ENCODE data around the gene ZC3H18.
A peak's percentile ranks its signal among the peaks of the same experiment; 100 is the strongest.

Gene ZC3H18

DNA sequence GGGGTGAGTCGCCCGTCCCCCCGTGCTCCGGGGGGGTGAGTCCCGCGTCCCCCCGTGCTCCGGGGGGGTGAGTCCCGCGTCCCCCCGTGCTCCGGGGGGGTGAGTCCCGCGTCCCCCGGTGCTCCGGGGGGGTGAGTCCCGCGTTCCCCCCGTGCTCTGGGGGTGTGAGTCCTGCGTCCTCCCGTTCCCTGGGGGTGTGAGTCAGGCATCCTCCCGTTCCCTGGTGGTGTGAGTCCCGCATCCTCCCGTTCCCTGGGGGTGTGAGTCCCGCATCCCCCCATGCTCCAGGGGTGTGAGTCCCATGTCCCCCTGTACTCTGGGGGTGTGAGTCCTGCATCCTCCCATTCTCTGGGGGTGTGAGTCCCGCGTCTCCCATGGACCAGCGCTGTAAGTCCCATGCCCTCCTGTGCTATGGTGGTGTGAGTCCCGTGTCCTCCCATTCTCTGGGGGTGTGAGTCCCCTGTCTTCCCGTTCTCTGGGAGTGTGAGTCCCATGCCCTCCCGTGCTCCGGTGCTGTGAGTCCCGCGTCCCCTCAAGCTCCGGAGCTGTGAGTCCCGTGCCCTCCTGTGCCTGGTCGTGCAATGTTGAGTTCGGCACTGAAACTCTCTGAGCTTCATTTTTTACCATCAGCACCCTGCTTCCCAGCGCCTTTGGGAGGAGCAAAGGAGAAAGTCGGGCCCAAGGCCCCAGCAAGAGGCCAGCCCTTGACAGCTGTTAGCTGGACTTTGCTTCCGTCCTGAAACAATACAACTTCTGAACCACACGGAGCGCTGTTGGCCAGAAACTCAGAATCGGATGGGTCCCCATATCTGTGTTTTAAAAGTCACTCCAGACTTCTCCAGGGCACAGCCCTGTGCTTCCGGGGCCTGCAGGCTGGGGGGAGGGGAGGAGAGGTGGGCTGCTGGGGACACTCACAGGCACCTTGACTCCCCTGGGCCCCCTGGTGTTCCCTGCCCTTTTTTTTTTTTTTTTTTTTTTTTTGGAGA is 11.5 kb upstream of the ZC3H18 start:
- Histone ChIP-seq H3K9me3 (ENCODE audit: control insufficient read depth, low read length) (no peaks in the 10 kb centered on the region), H3K9ac (no peak overlapping the region), H2AFZ (no peak overlapping the region), H3K27me3 (ENCODE audit: control insufficient read depth, insufficient read depth, low read length) (no peaks in the 10 kb centered on the region), H3K79me2 (no peaks in the 10 kb centered on the region), H3K27ac (no peak overlapping the region), H3K4me3 (ENCODE audit: low read depth, low read length) (no peak overlapping the region), H3K4me2 (ENCODE audit: low read length) (no peak overlapping the region), H3K4me1 (no peaks in the 10 kb centered on the region), H3K36me3 (ENCODE audit: control insufficient read depth, insufficient read depth, low read length) (no peaks in the 10 kb centered on the region)
- TF ChIP-seq, protein P1, sequence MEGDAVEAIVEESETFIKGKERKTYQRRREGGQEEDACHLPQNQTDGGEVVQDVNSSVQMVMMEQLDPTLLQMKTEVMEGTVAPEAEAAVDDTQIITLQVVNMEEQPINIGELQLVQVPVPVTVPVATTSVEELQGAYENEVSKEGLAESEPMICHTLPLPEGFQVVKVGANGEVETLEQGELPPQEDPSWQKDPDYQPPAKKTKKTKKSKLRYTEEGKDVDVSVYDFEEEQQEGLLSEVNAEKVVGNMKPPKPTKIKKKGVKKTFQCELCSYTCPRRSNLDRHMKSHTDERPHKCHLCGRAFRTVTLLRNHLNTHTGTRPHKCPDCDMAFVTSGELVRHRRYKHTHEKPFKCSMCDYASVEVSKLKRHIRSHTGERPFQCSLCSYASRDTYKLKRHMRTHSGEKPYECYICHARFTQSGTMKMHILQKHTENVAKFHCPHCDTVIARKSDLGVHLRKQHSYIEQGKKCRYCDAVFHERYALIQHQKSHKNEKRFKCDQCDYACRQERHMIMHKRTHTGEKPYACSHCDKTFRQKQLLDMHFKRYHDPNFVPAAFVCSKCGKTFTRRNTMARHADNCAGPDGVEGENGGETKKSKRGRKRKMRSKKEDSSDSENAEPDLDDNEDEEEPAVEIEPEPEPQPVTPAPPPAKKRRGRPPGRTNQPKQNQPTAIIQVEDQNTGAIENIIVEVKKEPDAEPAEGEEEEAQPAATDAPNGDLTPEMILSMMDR (IDR thresholded peaks at IDR 0.05): peak; percentile 17

DNA sequence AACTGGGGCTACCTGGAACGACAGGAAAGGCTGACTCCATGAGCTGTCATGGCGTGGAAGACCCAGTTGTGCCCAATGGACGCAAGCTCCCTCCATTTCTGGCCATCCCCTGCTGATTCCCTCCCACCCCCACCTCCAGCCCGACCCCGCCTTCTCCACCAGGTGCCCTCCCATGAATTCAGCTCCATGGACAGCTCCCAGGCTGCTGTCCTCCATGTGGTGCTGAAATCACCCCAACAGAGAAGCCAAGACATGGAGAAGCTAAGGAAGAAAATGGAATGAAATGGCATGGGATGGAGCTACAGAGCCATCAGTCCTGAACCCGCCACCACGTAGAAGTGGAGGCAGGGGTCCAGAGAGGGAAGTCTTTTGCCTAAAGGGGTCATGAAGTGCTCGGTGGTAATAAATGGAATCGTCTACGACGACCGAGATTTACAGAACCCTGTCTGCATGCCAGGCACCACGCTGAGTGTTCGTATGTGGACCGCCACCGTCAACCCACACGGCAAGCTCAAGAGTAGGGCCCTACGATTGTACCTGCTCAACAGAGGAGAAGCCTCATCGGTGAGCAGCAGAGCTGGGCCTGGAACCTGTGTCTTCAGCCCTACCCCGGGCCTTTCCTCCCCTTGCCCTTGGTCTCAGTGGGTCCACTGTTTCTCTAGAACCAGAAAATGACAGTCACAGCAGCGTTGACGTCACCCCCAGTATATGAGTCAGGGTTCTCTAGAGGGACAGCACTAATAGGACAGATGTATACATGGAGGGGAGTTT is 9.3 kb upstream of the ZC3H18 start:
- Histone ChIP-seq H3K27ac (no peak overlapping the region), H3K27me3 (ENCODE audit: control insufficient read depth, insufficient read depth, low read length) (no peaks in the 10 kb centered on the region)

DNA sequence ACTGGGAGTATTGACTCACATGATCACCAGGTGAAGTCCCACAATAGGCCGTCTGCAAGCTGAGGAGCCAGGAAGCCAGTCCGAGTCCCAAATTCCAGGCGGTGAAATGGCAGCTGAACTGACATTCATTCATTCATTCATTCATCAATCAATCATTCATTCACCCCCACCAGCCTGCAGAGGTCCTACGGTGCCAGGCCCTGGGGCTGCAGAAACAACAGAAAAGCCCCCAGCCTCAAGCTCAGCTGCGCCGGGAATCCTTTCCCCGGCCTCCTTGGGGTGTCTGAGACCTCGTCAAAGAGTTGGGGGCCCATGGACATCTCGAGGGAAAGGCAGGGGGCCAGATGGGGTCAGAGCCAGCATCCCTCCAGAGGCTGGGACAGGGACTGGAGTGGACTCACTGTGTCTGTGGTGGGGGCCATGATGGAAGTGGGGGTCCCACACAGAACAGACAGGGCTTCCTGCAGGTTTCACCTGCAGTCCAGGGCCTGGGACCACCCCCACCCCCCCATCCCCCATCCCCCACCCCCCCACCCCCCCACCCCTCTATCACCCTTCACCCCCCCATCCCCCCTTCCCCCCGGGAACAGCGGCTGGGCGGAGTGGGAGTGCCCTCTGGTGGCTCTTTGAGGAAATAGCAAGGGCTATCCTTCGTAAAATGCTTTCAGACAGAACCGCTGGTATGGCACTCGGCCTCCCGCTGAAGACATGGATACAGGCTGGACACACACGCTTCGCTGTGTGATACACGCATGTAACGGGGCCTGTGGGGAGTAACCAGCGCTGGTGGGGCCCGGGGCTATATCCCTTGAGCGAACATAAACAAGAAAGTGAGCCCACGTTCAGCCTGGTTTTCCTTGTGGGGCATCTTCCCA is 8.5 kb upstream of the ZC3H18 start:
- H3K4me3 ChIP-seq (ENCODE audit: low read depth, low read length): no peak overlapping the region
- H3K36me3 ChIP-seq (ENCODE audit: control insufficient read depth, insufficient read depth, low read length): no peaks in the 10 kb centered on the region
- H3K79me2 ChIP-seq: no peaks in the 10 kb centered on the region
- H2AFZ ChIP-seq: peak overlapping the region; percentile 83
- TF ChIP-seq, protein P1 (IDR thresholded peaks at IDR 0.05): peak; percentile 57
- no peaks in the 10 kb centered on the region for H3K9me3 ChIP-seq (ENCODE audit: control insufficient read depth, low read length)
- no peak overlapping the region for H3K9ac ChIP-seq
- H3K27ac ChIP-seq: no peak overlapping the region
- no peaks in the 10 kb centered on the region for H3K4me1 ChIP-seq
- no peaks in the 10 kb centered on the region for H3K27me3 ChIP-seq (ENCODE audit: control insufficient read depth, insufficient read depth, low read length)
- H3K4me2 ChIP-seq (ENCODE audit: low read length): no peak overlapping the region

More for the DNA sequence above, 9.3 kb upstream of the ZC3H18 start:
- H3K36me3 ChIP-seq (ENCODE audit: control insufficient read depth, insufficient read depth, low read length): no peaks in the 10 kb centered on the region
- no peak overlapping the region for H2AFZ ChIP-seq
- H3K9me3 ChIP-seq (ENCODE audit: control insufficient read depth, low read length): no peaks in the 10 kb centered on the region
- H3K4me3 ChIP-seq (ENCODE audit: low read depth, low read length): no peak overlapping the region
- no peaks in the 10 kb centered on the region for H3K4me1 ChIP-seq
- H3K79me2 ChIP-seq: no peaks in the 10 kb centered on the region
- H3K4me2 ChIP-seq (ENCODE audit: low read length): no peak overlapping the region
- no peak overlapping the region for H3K9ac ChIP-seq
- TF ChIP-seq, protein P1 (IDR thresholded peaks at IDR 0.05): no peak

DNA sequence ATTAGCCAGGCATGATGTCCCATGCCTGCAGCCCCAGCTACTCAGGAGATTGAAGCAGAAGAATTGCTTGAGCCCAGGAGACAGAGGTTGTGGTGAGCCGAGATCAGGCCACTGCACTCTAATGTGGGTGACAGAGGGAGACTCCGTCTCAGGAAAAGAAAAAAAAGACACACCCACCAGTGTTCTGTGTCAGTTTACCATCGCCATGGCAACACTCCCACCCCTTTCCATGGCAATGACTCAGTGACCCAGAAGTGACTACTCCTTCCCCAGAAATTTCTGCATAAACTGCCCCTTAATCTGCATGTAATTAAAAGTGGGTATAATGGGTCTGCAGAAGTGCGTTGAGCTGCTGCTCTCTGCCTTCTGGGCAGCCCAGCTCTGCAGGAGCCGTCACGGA is 4.0 kb upstream of the ZC3H18 start:
- Histone ChIP-seq H3K4me1 (peaks cover 2% of the 10 kb centered on the region), H3K9me3 (ENCODE audit: control insufficient read depth, low read length) (no peaks in the 10 kb centered on the region), H3K4me3 (ENCODE audit: low read depth, low read length) (no peak overlapping the region), H3K27me3 (ENCODE audit: control insufficient read depth, insufficient read depth, low read length) (no peaks in the 10 kb centered on the region), H3K79me2 (peaks cover 5% of the 10 kb centered on the region), H3K36me3 (ENCODE audit: control insufficient read depth, insufficient read depth, low read length) (no peaks in the 10 kb centered on the region), H3K27ac (no peak overlapping the region), H3K9ac (no peak overlapping the region), H3K4me2 (ENCODE audit: low read length) (no peak overlapping the region), H2AFZ (no peak overlapping the region)
- TF ChIP-seq, protein P1 (IDR thresholded peaks at IDR 0.05): no peak
